IPS-NIHi7 (cell line): ENCODE data around the gene NABP1.
"Not testable (repeated sequence)": the region's sequence is repeated elsewhere in the genome, so short reads cannot be mapped to it uniquely, and the experiment has no call there.

Experiments used
- DNase-seq: peaks from one replicate; pipeline ENCODE4 v3.0.0; 2012; ENCODE audit warnings: mixed read lengths; ENCODE audit errors: extremely low spot score

Gene NABP1, protein sequence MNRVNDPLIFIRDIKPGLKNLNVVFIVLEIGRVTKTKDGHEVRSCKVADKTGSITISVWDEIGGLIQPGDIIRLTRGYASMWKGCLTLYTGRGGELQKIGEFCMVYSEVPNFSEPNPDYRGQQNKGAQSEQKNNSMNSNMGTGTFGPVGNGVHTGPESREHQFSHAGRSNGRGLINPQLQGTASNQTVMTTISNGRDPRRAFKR

DNA sequence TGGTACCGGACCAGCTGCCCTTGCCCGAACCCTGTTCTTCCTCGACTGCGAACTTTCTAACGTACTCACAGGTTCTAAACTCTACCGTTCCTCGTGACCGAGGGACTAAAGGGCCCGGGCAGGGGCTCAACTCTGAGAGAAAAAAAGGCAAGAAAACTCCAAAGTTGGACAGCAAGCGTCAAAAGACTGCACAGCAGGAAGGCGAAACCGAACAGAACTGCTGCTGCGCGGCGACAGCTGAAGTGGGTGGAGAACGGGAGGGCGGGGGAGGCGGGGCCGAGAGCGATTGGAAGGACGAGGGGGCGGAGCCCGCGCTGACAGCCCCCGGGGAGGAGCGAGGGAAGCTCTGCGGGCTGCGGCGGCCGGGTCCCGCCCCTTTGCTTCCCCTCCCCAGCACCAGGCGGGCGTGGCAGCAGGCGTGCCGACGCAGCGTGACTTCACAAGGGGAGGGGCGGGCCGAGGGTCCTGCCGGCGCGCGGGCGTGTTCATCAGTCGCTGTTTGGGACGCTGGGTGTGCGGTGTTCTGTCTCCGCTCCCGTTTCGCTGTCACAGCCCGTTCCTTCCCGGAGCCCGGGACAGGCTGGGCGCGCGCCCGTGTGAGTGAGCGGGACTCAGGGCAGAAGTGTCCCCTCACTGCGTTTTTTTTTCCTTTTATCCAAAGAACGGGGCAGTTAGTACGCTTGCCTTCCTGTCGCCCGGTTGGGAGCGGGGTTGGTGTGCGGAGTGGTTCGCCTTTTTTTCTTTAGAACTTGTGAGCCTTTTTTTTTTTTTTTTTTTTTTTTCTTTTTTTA lies at the start of gene NABP1:
Gene NABP1 (plus strand): TSS at position 491 of the 791 bp plus-strand sequence. CDS start 479 bp downstream, outside the sequence.
- DNase-seq, result peak; percentile 98

DNA sequence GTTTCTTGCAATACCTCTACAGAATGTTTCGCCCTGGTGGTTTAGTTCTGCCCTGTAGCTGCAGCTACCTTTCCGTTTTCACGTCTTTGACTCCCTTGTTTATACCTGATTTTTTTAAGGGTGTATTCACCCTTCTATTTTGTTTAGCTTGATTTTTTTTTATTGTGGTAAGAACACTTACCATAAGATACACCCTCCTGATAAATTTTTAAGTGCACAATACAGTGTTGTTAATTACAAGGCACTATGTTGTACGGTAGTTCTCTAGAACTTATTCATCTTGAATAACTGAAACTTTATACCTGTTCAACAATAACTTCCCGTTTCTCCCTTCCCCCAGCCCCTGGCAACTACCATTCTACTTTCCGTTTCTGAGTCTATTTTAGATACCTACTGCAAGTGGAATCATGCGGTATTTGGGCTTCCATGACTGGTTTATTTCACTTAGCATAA lies 48.9 kb upstream of the NABP1 start:
- no peak for DNase-seq

DNA sequence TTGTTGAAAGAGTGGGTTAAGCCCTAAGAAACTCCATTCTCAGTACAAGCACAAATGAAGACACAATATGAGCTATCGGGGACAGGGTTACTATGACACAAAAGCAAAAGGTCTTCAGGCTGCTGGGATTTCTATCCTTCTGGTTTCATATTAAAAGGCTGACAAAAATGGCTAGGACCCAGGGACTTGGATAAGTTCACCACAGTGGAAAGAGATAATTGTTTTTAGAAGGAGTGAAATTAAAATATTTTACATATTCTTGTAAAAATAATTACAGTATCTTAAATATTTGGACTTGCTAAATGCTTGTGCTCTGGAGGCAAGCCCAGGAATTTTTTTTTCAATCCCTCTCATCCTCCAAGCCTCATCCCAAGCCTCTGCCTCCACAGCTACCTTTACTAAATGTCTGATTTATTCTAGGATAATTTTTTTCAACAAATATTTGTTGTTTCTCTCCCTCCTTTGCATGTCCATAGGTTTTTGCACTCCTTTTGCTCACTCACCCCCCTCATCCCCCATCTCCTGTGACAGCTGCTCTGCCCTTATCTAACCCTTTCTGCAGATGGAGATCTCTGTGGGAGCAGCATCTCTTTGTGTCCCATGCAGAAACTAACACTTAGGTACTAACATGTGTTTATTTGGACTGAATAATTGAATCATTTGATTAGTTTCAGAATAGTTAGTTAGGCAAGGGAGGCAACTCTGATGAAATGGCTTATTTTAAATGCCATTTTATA lies 47.8 kb upstream of the NABP1 start:
- DNase-seq, result no peak

DNA sequence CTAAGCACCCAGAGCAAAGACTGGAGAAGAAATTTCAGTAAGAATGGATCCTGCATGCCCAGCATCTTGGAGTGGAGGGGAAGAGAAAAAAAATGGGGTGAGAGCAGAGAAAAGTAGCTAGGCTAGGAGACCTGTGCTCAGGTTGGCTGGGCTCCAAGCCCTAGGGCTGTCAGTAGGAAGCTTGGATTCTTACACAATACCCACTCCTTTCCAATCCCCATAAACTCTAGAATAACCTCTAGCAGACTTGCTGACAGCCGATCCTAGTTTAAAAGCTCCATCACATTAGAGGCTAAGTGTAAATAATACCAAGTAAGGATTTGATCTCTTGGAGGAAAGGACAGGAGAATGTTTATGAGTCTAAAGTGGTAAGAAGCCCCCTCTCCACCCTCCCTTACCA lies 46.2 kb upstream of the NABP1 start:
- no peak for DNase-seq

DNA sequence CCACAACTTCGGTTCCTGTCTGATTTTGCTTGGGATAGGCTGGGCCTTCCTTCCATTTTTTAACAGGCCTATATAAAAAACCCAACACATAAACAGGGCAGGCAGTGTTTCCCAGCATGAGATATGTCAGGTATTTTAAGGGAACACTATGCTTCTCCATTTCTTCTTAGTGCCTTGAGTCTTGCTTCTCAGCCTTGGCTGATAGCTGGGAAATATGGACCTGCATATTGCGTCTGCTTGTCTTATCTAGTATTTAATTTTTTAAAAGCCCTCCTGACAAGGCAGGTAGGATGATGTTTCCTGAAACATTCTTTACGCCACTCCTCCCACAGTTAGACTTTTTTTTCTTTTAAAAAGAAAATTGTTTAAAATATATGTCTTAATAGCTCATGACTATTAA lies 45.5 kb upstream of the NABP1 start:
- DNase-seq, result no peak

DNA sequence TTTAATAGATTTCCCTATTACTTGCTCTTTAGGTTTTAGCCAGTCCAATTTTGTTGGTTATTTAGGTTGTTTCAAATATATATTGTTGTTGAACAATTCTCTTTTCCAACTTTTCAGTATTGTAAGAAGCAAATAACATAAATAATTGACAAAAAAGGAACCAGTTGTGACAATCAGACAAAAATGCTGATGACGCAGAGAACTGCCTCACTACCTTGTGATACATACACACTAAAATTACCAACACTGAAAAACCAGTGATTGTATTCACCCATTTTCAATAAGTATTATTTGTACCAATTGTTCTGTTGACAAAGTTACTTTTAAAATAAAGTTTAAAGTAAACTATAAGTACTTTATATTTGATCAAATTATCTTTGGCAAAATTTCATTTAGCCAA lies 43.1 kb upstream of the NABP1 start:
- no peak for DNase-seq

DNA sequence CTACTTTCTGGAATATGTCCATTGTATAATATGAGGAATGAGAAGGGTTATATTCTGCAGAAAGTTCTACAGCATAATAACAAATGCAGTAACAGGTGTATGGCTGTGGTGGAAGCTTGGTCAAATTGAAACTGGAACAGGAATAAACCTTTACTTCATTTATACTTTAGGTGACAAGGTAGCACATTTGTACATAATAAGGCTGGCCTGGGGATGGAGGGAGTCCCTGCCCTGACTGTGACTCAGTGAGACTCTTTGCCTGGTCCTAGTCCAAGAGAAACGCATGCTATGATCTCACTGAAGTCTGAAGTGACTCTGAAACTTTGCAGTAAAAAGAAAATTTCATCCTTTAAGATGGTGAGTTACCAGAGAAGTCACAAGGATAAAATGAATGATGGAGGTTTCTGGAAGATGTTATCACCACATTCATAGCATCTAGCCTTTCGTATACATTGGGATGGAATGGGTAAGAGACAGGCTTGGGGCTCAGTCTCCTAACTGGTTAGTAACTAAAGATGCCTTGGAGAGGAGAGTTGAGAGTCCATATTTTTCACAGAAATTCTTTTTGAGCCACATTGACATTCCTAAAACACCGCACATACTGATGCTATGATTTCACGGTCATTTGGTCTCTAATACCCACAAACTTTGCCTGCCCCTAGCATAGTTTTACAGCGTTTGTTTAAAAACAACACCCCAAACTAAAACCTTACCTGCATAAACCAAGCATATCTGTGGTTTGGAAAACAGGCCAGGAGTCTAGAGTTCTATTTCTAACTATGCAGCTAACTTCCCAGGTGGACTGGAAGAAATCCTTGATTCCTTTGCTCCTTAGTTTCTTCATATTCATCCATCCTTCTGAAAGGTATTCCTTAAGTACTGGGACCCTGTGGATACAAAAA lies 42.4 kb upstream of the NABP1 start:
- DNase-seq, result no peak

DNA sequence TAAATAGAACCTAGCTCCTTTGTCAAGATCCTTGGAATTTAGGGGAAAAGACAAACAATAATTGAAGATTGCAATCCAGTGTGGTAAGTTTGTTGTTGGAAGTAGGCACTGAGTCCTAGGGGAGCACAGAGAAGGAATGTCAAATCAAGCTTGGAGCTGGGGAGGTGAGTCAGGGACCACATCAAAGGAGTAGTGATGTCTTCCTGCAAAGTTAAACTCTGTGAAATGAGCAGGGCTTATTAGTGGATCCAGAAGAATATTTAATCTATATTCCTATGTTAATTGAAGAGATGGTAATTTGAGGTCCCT lies 41.7 kb upstream of the NABP1 start:
- DNase-seq, result no peak

DNA sequence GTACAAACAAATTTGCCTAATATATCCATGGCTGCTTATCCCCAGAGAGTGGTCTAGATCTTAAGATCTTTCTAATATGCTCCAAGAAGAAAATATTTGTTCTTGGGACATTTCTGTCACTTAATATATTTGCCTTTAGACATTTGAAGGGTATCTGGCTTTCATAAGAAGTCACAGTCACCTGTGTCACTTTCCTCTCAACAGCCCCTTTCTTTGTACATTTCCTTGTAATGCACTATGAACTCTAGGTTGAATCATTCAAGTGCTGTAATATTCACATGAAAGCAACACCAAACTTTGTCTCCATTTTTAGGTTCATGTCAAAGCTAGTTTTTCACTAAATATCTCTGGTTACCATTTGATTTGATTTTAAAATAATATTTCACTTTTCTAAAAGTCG lies 41.4 kb upstream of the NABP1 start:
- no peak for DNase-seq

DNA sequence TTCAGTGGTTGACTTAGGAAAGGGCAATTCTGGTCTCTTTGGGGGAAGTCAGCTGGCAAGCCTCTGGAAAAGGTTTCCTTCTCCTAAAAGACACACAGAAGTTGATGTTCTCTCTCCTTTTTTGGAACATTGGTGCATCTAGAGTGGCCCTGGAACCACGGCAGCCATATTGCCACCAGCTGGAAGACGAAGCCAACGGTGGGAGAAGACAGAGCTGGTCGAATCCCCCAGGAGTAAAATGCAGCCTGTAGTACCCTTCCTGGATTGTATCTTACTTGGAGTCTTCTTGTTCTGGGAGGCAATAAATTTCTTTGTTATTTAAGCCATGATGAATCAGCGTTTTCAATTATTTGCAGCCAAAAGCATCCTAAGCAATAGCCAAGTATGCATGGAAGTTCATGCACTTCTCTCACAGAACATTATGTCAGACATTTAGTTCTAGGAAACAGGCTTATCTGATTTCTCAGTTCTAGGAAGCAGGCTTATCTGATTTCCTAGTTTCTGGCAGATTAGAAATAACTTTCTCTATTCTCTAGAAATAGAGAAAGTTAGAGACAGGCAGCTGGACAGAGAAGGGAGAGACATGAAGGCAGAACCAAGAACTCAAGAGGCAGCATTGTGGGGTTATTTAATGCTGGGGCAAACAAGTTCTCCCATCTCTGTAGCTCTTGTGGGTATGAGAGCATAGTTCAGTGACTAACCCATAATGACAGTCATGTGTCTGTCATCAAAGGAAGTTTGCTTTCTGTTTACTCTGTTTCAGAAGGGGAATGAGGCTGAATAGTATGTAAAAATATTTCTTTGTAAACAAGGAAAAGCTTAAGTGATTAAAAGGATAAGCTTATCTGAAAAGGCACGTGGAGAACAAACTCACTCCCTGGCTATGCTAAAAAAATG lies 40.5 kb upstream of the NABP1 start:
- no peak for DNase-seq

DNA sequence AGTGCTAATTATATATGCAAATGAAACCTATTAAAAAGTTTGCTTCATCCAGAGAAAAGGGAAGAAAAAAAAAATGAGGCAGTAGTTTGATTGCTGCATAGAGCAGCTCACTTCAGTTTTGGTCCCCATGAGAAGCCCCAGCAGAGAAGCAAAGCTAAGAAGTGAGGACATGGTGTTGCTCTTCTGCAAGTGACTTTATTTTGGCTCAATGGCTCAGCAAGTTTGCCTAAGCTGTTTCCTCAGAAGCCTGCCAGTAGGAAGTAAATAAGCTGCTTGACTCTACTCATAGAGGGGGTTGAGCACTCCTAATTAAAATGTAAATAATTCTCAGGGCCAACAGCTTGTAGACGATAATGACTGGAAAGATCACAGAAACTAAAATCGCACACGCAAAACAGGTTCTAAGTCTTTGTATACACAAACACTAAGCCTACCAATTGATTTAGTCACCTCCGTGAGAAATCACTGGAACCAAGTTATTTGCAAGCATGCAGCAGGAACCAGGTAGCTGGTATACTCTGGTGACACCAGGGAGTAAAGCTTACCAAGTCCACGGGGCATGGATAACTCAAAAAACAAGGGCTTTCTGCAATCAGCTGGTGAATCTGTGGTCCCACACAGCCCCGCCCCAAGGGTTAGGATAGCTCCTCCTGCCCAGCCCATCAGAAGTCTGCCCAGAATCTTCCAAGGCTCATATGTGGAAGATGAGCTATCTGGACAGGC lies 39.7 kb upstream of the NABP1 start:
- peak; percentile 18 for DNase-seq

DNA sequence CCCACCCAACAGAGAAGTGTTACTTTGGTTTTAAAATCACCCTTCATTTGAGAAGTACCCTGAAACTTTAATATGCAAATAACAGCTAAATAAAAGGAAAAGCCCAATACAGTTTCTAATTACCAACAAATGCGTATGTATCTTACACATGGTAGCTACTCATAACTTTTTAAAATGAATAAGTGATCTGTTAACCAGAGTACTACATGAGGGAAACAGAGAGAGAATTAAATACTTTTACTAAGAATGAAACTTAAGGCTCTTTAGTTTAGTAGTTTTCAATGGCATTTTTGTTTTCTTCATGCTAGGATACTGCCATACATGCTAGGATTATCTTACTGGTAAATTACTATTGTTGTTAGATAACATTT lies 39.1 kb upstream of the NABP1 start:
- no peak for DNase-seq

DNA sequence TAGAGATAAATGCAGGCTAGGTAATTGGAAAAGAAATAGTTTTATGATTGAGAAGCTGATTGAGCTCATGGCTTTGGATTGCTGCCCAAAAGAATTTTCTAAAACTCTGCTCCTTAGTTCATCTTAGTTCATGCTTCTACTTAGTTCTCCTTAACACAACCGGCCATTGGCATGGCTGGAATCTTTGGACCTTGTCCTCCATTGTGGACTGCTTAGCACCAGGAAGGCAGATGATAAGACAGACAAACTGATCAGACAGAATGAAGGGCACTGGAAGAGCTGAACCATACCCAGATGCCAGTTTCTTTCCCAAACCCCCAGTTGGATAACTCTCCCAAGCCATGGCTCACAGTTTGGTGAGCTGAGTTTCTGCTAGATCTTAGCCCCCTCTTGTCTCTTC lies 36.3 kb upstream of the NABP1 start:
- DNase-seq, result no peak

DNA sequence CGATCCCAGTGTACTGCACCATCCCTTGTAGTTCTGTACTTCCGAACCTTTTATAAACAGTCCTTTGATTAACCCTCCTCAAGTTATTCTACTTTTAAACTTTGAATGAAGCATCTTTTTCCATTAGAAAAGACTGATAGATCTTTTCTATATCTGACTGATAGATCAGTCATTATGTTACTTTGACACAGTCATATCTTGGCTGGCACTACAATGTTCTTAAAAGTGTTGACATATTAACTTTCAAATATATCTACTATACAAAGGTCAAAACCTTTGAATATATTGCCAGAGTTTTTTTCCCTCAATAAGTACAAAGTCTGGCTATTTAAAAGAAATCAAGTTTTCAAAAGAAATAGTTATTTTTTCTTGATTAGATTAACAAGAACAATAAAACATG lies 35.4 kb upstream of the NABP1 start:
- no peak for DNase-seq

DNA sequence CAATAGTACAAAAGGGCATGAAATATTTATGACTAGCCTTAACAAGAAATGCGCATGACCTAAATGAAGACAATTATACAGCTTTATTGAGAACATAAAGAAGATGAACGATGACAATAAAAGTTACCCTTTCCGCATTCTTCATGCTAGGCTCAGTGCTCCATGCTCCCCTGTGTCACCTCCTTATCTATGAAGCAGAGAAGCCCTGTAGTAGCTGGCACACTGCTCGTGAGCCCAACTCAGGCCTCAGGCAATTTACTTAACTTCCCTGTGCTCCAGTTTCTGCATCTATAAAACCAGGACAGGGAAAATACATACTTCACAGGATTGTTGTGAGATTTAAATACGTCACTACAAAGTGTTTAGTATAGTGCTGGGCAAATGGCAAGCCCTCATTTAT lies 34.5 kb upstream of the NABP1 start:
- no peak for DNase-seq

DNA sequence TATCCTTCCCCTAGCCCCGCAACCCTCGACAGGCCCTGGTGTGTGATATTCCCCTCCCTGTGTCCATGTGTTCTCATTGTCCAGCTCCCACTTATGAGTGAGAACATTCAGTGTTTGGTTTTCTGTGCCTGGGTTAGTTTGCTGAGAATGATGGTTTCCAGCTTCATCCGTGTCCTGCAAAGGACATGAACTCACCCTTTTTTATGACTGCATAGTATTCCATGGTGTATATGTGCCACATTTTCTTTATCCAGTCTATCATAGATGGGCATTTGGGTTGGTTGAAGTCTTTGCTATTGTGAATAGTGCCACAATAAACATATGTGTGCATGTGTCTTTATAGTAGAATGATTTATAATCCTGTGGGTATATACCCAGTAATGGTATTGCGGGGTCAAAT lies 33.3 kb upstream of the NABP1 start:
- DNase-seq, result not testable (repeated sequence)

DNA sequence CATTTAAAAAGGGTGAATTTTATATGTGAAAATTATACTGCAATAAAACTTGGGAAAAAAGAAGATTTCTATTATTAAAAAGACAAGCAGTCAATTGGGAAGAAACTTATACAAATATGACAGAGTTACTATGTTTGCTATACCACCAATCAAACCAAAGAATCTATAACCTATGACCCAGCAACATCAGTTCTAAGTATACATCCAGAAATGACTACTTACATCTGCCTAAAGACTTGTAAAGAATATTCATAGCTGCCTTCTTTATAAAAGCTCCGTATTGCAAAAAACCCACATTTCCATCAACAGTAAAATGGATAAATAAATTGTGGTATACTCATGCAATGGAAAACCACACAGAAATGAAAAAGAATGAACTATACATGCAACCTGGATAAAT lies 32.9 kb upstream of the NABP1 start:
- DNase-seq, result no peak

DNA sequence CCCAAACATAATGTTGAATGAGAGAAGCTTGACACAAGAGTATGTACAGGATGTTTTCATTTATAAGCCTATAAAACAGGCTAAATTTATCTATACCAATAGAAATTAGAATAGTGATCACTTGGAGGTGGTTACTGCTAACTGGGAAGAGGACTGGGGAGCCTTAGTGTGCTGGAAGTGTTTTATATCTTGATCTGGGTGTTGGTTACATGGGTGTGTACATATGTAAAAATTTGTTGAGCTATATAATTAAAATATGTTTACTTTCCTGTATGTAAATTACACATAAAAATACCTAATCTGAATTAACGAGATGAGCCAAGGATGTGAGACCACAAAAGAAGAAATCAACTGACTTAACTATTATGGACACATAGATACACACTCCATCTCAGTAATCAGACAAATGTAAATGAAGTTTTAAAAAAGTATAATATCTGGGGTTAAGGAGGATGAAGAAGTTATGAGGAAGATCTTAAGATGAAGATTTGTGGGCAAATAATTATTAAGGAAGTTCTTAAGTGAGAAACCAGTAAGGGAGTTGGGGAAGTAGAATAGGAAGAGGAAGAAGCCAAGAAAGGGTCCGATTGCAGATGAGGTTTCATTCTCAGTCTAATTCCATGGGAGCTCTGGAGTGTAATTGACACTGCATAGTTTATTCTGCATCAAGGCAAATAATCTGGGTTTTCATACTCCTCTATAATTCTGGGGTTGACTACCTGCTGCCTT lies 32.3 kb upstream of the NABP1 start:
- no peak for DNase-seq

DNA sequence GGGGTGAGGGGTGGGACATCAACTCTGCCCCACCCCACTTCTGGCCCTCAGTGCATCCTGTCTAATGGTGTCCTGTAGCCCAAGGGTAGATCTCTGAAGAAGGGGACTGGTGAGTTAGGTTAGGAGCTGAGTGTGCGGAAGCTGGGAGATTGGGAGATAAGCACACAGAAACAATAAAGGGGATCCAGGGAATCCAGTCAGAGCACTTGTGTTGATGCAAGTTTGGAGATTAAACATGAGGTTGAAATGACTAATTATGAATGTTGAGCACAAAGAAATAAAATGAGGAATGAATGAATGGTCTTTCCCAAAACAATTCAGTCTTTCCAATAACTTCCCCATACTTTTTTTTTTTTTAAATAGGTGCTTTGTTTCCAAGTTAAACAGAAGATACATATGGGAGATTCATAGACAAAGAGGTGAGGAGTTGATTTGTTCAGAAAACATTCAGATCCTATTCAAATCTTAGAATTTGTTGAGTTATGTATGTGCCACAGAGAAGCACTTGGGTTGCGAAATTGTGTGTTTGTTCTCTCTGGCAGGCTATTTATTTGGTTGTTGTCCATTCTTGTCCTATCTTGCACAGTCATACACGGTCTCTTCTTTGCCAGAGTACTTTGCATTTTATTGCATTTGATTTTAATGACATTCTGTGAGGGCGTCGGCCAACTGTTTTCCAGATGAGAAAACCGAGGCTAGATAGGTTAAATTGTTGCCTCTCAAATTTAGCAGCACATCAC lies 31.6 kb upstream of the NABP1 start:
- no peak for DNase-seq
